ENCODE data around the gene DDX19B.
"Not testable (repeated sequence)": the region's sequence is repeated elsewhere in the genome, so short reads cannot be mapped to it uniquely, and the experiment has no call there.

Gene DDX19B

DNA sequence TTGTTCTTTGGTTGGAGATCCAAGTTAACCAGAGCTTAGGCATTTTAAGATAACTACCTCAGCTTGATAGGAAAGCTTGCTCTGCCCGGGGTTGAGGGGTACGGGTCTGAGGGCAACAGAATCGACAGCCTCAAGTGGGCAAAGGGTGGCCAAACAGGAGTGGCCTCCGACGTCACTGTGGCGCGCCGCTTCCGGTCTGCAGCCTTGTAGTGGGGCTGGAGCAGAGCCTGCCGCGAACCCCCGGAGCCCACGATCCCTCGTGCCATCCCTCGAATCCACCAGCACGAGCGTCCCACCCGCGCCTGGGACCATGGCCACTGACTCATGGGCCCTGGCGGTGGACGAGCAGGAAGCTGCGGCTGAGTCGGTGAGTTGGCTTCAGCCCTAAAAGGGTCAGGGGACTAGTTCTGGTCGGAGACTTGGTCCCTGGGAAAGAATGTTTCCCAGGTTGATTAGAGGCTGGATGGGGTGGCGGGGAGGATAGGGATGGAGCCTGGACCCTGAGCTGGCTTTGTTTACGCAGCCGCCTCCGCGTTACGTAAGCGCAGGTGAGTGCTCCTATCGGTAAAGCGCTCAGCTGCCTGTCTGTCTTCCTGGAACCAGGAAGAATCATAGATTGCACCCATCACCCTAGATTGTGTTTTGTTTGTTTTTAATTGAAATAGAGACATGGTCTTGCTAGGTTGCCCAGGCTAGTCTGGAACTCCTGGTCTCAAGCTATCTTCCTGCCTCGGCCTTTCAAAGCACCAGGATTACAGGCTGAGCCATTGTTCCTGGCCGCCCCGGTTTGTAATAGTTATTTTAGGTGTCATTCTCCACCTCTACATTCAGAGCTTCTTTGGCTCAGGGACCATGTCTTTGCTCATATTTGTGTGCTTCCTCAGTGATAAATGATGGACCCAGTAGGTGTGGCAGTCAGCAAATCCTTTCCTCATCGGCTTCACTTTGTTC, at the start of gene DDX19B:
TSS of gene DDX19B (plus strand) at position 199 of the 951 bp plus-strand sequence. CDS start at position 311, 112 bp downstream.
- Mint-ChIP-seq H3K27ac (peak within 1 kb of the TSS; percentile 96), H3K4me1 (peaks cover 46% of the 10 kb centered on the region), H3K4me3 (peak within 1 kb of the TSS; percentile 91), H3K36me3 (peaks cover 22% of the 10 kb centered on the region), H3K27me3 (no peaks in the 10 kb centered on the region), H3K9me3 (peaks cover 8% of the 10 kb centered on the region)
- peak; percentile 95 for ATAC-seq

DNA sequence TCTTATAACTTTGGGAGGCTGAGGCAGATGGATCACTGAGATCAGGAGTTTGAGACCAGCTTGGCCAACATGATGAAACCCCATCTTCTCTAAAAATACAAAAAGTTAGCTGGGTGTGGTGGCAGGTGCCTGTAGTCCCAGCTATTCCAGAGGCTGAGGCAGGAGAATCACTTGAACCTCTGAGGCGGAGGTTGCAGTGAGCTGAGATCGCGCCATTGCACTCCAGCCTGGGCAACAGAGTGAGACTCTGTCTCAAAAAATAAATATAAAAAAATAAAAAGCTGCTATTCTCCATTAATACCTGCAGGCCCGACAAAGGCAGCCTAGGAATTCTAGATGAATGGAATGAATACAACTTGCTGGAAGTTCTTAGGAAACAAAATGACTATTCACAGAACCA, 49.3 kb upstream of the DDX19B start:
- not testable (repeated sequence) for H3K4me1 Mint-ChIP-seq, H3K36me3 Mint-ChIP-seq, H3K27ac Mint-ChIP-seq, ATAC-seq, H3K9me3 Mint-ChIP-seq, H3K27me3 Mint-ChIP-seq
- peak overlapping the region; percentile 18 for H3K4me3 Mint-ChIP-seq

DNA sequence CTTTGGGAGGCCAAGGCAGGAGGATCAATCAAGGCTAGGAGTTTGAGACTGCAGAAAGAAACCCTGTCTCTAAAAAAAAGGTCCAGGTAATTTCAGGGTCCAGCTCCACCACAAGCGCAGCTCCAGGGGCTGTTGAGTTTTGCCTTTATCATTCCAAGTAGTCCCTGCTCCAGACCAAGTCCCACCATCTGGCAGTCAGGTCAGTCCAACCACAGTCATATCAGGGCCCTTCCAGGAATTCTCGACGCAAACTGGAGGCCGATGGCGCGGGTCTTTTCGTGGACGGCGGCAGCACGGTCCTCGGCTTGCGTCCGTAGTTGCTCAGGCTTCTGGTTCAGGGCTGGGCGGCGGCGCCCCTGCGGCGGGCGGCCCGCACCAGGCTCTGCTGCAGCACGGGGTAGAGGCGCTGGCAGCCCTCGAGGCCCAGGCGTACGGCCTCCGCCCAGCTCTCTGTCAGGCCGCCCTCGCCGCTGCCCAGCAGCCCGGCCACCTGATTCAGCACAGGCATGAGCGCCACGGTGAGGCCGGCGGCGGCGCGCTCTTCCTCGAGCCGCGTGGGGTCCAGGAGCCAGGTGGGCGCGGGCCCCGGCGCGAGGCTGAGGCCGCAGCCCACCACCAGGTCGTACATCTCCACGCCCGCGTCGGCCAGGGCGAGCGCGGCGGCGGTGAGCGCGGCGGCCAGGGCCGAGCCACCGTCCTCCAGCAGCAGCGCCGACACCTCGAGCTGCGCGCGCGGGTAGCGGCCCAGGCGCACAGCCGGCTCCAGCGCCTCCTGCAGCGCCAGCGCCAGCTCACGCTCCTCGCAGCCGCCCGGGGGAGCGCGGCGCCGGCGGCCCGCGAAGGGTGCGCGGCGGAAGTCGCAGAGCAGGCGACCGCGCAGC, 48.0 kb upstream of the DDX19B start:
- no peaks in the 10 kb centered on the region for H3K27me3 Mint-ChIP-seq
- H3K9me3 Mint-ChIP-seq: no peaks in the 10 kb centered on the region
- peak overlapping the region; percentile 72 for H3K27ac Mint-ChIP-seq
- peaks cover 10% of the 10 kb centered on the region for H3K4me1 Mint-ChIP-seq
- no peaks in the 10 kb centered on the region for H3K36me3 Mint-ChIP-seq
- peak overlapping the region; percentile 77 for H3K4me3 Mint-ChIP-seq
- peak; percentile 74 for ATAC-seq

- Mint-ChIP-seq H3K4me3 (peak within 1 kb of the TSS; percentile 77), H3K27me3 (no peaks in the 10 kb centered on the region), H3K4me1 (peaks cover 10% of the 10 kb centered on the region), H3K9me3 (no peaks in the 10 kb centered on the region), H3K27ac (peak within 1 kb of the TSS; percentile 72), H3K36me3 (no peaks in the 10 kb centered on the region)
- peak; percentile 96 for ATAC-seq
Observed at GRCh38 chr16:70251629-70252354, 47.2 kb upstream of the DDX19B start, which contains the start of gene EXOSC6. TSS of gene EXOSC6 (minus strand) at chr16:70251940. CDS start at chr16:70251900, 40 bp downstream.

- peak overlapping the region; percentile 69 for H3K27ac Mint-ChIP-seq
- H3K4me1 Mint-ChIP-seq: peaks cover 10% of the 10 kb centered on the region
- no peaks in the 10 kb centered on the region for H3K9me3 Mint-ChIP-seq
- no peak for ATAC-seq
- no peak overlapping the region for H3K4me3 Mint-ChIP-seq
- H3K36me3 Mint-ChIP-seq: no peaks in the 10 kb centered on the region
- no peaks in the 10 kb centered on the region for H3K27me3 Mint-ChIP-seq
Observed at GRCh38 chr16:70252355-70252988, 46.5 kb upstream of the DDX19B start.

DNA sequence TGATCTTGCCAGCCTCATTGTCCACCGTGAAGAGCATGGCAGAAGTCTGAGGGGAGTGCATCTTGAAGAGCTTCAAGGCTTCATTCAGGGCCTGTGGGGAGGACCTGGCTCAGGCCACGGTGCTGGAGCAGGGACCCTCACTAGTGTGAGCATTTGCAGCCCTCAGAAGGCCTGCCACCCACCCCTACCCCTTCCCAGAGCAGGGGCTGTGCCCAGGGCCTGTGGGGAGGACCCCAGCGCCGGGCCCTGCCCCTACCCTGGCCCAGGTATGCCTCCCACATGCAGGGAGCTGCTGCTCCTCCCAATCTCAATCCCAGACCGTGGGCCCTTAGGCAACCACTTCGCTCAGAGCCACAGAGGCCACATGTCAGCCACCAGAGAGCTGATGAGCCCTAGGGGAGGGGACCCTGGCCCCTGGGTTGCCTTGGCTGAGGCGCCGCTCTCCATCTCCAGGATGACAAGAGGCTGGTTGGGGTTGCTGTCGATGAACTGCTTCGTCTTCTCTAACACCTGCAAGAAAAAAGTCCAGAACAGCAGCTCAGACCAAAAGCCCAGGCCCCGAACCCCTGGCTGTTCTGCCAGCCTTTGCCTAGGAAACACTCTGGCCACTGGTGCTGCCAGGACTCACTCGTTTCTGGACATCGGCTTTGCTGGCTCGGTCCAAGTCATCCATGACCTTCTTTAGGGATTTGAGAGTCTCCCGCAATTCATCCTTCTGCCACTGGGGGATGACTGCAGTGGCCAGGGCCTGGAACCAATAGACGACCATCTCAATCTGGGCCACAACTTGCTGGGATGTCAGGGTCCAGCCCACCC, 45.5 kb upstream of the DDX19B start:
- no peaks in the 10 kb centered on the region for H3K9me3 Mint-ChIP-seq
- no peak for ATAC-seq
- no peaks in the 10 kb centered on the region for H3K27me3 Mint-ChIP-seq
- H3K27ac Mint-ChIP-seq: no peak overlapping the region
- H3K36me3 Mint-ChIP-seq: peaks cover 9% of the 10 kb centered on the region
- peaks cover 10% of the 10 kb centered on the region for H3K4me1 Mint-ChIP-seq
- H3K4me3 Mint-ChIP-seq: no peak overlapping the region

DNA sequence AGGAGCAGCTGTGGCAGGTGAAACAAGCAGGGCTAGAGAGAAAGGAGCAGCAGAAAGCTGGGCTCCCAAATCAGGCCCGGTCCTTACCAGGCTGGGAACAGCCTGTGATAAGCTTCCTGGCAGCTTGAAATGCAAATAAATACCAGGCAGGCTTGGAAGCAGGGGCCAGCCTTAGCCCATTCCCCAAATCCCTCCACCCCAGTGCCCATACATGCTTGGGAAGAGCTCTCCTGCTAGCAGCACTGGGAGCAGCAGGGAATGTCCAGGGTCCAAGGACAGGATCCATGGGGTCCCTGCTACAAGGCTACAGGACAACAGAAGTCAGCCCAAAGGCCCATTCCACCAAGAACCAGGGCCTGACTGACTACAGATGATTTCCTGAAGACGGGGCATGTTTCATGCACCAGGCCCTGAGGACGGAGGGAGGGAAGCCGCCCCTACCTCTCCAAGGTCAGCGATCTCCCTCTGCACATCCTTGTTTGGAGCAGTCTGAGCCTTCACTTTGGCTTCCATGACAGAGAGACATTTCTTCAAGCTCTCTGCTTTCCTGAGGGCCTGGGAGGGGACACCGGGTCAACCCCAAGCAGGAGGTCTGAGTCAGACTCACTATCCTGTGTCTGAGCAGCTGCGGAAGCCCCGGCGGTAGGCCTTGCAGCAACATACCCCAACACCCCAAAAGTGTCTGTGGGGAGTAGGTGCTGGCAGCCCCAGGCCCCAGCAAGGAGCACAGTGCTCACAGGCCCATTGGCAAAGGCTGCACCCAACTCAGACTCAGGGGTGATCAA, 44.6 kb upstream of the DDX19B start:
- no peak overlapping the region for H3K27ac Mint-ChIP-seq
- H3K9me3 Mint-ChIP-seq: no peaks in the 10 kb centered on the region
- no peak for ATAC-seq
- H3K27me3 Mint-ChIP-seq: no peaks in the 10 kb centered on the region
- H3K4me3 Mint-ChIP-seq: no peak overlapping the region
- H3K4me1 Mint-ChIP-seq: peaks cover 9% of the 10 kb centered on the region
- H3K36me3 Mint-ChIP-seq: peaks cover 16% of the 10 kb centered on the region

- Mint-ChIP-seq H3K4me3 (no peak overlapping the region), H3K9me3 (no peaks in the 10 kb centered on the region), H3K27me3 (no peaks in the 10 kb centered on the region), H3K36me3 (peaks cover 17% of the 10 kb centered on the region), H3K27ac (no peak overlapping the region), H3K4me1 (peaks cover 5% of the 10 kb centered on the region)
- no peak for ATAC-seq
Observed at GRCh38 chr16:70254965-70255286, 44.1 kb upstream of the DDX19B start.

GRCh38 chr16:70255574-70255973, 43.4 kb upstream of the DDX19B start:
- Mint-ChIP-seq H3K27me3 (no peaks in the 10 kb centered on the region), H3K4me1 (no peaks in the 10 kb centered on the region), H3K9me3 (no peaks in the 10 kb centered on the region), H3K4me3 (no peak overlapping the region), H3K27ac (no peak overlapping the region), H3K36me3 (peaks cover 24% of the 10 kb centered on the region)
- no peak for ATAC-seq

- H3K27ac Mint-ChIP-seq: no peak overlapping the region
- no peaks in the 10 kb centered on the region for H3K27me3 Mint-ChIP-seq
- H3K9me3 Mint-ChIP-seq: no peaks in the 10 kb centered on the region
- H3K36me3 Mint-ChIP-seq: peaks cover 38% of the 10 kb centered on the region
- H3K4me1 Mint-ChIP-seq: no peaks in the 10 kb centered on the region
- H3K4me3 Mint-ChIP-seq: no peak overlapping the region
- ATAC-seq: no peak
Observed at GRCh38 chr16:70257391-70257790, 41.6 kb upstream of the DDX19B start.

GRCh38 chr16:70258065-70258464, 40.9 kb upstream of the DDX19B start:
- H3K36me3 Mint-ChIP-seq: peaks cover 41% of the 10 kb centered on the region

DNA sequence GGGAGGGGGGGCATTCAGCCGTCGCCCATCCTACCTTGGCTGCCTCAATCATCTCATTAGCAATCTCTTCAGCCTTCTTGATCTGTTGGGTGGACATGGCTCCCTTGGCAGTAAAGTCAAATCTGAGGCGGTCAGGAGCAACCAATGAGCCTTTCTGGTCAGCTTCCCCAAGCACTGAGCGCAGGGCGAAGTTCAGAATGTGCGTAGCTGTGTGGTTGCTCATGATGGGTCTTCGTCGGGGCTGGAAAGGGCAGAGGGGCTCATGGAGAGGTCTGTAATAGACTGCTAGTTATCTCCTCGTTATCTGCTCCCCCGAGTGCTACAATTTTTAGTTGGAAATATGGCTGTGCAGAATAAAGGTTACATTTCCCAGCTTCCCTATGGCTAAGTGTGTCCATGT, 40.0 kb upstream of the DDX19B start:
- no peaks in the 10 kb centered on the region for H3K27me3 Mint-ChIP-seq
- no peak overlapping the region for H3K4me3 Mint-ChIP-seq
- ATAC-seq: no peak
- no peaks in the 10 kb centered on the region for H3K9me3 Mint-ChIP-seq
- H3K36me3 Mint-ChIP-seq: peaks cover 41% of the 10 kb centered on the region
- H3K27ac Mint-ChIP-seq: no peak overlapping the region
- H3K4me1 Mint-ChIP-seq: no peaks in the 10 kb centered on the region

More at GRCh38 chr16:70258065-70258464, 40.9 kb upstream of the DDX19B start:
- Mint-ChIP-seq H3K27me3 (no peaks in the 10 kb centered on the region), H3K9me3 (no peaks in the 10 kb centered on the region), H3K27ac (peak overlapping the region; percentile 48), H3K4me1 (no peaks in the 10 kb centered on the region), H3K4me3 (no peak overlapping the region)
- ATAC-seq: no peak

DNA sequence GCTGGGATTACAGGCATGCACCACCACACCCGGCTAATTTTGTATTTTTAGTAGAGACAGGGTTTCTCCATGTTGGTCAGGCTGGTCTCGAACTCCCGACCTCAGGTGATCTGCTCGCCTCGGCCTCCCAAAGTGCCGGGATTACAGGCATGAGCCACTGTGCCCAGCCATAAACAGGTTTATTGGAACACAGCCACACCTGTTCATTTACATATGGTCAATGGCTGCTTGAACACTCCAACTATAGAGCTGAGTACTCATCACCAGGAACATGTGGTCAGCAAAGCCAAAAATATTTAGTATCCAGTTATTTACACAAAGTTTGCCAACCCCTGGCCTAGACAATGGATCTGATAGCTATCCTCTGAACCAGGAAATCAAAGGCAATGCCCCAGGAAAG, 39.1 kb upstream of the DDX19B start:
- H3K4me1 Mint-ChIP-seq: not testable (repeated sequence)

More for the DNA sequence above, 39.1 kb upstream of the DDX19B start:
- H3K27ac Mint-ChIP-seq, H3K9me3 Mint-ChIP-seq, H3K4me3 Mint-ChIP-seq, ATAC-seq, H3K27me3 Mint-ChIP-seq: not testable (repeated sequence)
- H3K36me3 Mint-ChIP-seq: peaks cover 41% of the 10 kb centered on the region
